GM21529 (cell line): Measurements from ENCODE around the gene GJB4.
"Not testable (repeated sequence)": the region's sequence is repeated elsewhere in the genome, so short reads cannot be mapped to it uniquely, and the experiment has no call there.

ENCODE experiments used
- ATAC-seq: cut with Tn5 transposase; IDR thresholded peaks from one replicate; pipeline ENCODE4 v1.9.1; 2021; ENCODE audit not compliant: unreplicated experiment

Gene GJB4

DNA sequence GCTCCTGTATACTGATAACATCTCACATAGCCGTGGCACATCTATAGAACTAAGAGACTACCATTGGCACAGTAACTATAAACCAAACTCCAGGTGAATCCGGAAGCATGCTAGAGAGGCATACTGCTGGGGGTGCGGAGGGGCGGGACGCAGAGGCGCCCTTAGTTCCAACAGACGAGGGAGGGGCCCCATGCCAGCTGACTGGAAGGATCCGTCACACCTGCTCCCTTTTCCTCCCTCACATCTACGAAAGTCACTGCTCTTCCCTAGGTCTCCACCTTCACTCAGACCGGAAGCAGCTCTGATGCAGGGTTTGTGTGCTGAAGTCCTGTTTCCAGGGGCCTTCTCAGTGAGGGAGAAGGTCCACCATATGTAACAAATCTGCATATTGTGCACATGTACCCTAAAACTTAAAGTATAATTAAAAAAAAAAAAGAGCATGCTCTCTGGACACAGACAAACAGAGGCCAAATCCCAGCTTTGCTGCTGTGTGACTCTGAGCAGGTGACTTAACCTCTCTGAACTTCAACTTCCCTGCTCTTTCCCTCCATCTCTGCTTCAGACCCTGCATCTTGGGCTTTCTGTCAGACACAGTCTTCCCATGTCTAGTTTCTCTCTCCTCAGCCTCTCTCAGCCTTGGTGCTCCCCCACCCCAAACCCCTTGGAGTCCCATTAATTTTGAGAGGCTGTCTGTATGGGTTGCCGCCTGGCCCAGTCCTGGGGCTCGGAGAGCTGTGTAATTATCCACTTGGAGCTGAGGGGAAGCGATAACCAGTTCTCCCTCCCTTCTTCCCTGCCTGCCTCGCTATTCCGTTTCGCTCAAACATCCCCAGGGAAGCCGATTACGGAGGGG, 12.5 kb upstream of the GJB4 start:
- no peak for ATAC-seq

GRCh38 chr1:34747638-34747941, 11.9 kb upstream of the GJB4 start:
- ATAC-seq, result no peak

- no peak for ATAC-seq
Observed at GRCh38 chr1:34749992-34750391, 9.5 kb upstream of the GJB4 start.

- no peak for ATAC-seq
Observed at GRCh38 chr1:34750610-34751009, 8.9 kb upstream of the GJB4 start.

- no peak for ATAC-seq
Observed at GRCh38 chr1:34753163-34753562, 6.4 kb upstream of the GJB4 start.

DNA sequence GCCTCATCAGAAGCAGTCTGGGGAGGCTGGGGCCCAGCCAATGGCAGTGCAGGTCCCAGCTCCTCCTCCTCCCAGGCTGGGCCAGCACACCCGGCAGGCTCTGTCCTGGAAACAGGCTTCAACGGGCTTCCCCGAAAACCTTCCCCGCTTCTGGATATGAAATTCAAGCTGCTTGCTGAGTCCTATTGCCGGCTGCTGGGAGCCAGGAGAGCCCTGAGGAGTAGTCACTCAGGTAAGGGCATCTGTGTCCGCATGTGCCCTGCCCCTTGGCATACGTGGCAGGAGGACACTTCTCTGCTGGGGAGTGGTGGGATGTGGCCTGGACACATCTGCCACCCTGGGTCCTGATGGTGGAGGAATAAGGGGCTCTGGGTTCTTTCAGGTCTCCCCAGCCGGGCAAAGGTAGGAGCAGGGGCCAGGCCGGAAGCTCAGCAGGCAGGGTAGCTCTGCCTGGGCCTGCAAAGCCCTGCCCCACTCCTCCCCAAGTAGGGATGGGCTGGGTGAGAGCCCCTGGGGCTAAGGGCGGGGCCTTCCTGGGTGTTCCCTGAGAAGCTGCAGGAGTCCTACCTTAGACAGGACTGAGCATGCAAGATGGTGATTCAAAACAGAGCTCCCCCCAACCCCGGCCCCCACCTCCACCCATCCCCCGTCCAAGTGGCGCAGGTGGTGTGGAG, 4.4 kb upstream of the GJB4 start, which contains the start of gene GJB5:
Gene GJB5, plus strand, starts transcription at position 84 of the 674 bp plus-strand sequence. CDS start 2,284 bp downstream, outside the sequence.
- ATAC-seq, result no peak

DNA sequence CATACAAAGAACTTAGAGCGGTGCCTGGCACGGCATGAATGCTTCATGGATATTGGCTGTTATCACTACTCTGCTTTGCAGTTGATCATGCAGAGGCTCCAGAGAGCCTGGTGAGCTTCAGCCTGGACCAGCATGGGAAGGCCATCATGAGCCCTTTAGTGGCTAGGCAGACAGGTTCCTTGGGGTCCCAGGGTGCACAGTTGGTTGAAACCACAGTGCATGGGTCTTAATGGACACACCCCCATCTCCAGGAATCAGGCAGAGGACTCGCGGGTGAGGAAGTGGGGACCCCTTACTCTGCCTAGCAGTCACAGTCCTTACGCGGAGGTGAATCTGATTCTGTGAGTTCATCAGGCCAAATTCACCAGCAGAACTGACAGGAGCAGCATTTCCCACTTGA, 3.6 kb upstream of the GJB4 start:
- ATAC-seq, result no peak

DNA sequence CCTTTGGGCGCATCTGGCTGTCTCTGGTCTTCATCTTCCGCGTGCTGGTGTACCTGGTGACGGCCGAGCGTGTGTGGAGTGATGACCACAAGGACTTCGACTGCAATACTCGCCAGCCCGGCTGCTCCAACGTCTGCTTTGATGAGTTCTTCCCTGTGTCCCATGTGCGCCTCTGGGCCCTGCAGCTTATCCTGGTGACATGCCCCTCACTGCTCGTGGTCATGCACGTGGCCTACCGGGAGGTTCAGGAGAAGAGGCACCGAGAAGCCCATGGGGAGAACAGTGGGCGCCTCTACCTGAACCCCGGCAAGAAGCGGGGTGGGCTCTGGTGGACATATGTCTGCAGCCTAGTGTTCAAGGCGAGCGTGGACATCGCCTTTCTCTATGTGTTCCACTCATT, 2.2 kb upstream of the GJB4 start:
- ATAC-seq, result no peak

DNA sequence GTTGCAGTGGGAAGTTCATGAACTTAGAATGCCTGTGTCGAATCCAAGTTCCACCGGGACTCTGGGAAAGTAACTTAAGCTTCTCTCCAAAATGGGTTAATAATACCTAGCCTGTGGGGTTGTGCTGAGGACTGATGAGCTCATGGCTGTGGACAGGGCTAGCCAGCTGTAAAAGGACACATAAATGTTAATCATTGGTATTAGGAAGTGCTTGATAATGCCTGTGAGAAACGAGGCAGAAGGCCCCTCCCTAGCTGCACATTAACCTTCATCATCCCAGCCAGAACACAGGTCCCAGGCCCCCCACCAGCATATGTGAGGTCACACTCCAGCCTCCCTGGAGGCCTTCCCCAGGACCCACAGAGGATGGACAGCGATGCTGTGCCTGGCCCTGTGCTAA, 789 bp upstream of the GJB4 start:
- no peak for ATAC-seq

DNA sequence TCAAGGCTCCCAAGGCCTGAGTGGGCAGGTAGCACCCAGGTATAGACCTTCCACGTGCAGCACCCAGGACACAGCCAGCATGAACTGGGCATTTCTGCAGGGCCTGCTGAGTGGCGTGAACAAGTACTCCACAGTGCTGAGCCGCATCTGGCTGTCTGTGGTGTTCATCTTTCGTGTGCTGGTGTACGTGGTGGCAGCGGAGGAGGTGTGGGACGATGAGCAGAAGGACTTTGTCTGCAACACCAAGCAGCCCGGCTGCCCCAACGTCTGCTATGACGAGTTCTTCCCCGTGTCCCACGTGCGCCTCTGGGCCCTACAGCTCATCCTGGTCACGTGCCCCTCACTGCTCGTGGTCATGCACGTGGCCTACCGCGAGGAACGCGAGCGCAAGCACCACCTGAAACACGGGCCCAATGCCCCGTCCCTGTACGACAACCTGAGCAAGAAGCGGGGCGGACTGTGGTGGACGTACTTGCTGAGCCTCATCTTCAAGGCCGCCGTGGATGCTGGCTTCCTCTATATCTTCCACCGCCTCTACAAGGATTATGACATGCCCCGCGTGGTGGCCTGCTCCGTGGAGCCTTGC, 1.7 kb downstream of the GJB4 start:
- ATAC-seq, result no peak

GRCh38 chr1:34761776-34762307, 2.3 kb downstream of the GJB4 start:
- no peak for ATAC-seq

GRCh38 chr1:34762474-34763141, 3.1 kb downstream of the GJB4 start:
- ATAC-seq, result no peak

- no peak for ATAC-seq
Observed at GRCh38 chr1:34763142-34763781, 3.7 kb downstream of the GJB4 start.

DNA sequence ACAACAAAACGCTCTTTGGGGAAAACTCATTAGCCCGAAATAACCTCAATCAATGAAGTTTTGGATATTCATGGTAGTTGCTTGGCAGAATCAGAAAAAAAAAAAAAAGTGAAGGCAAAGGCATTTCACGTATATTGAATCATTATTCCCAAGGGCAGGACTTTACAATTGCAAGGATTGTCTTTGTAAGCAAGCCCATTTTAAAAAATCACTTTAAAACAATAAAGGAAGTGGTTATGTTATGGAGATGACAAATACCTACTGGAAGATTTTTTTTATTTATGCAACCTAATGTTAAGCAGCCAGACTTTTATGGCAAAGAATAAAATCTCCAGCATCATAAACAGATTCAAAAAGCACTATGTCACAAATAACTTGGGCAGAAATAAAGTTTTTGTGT, 9.3 kb downstream of the GJB4 start:
- ATAC-seq, result no peak

- ATAC-seq, result no peak
Observed at GRCh38 chr1:34770891-34771504, 11.5 kb downstream of the GJB4 start.

GRCh38 chr1:34771573-34772371, 12.2 kb downstream of the GJB4 start:
- ATAC-seq, result no peak

DNA sequence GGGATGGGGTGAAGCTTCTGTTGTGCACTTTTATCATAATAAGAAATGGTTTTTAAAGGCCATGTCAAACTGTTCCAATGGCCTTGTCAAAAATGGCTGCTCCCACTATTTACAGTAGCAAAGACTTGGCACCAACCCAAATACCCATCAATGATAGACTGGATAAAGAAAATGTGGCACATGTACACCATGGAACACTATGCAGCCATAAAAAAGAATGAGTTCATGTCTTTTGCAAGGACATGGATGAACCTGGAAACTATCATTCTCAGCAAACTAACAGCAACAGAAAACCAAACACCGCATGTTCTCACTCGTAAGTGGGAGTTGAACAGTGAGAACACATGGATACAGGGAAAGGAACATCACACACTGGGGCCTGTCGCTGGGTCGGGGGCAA, 13.6 kb downstream of the GJB4 start:
- not testable (repeated sequence) for ATAC-seq

DNA sequence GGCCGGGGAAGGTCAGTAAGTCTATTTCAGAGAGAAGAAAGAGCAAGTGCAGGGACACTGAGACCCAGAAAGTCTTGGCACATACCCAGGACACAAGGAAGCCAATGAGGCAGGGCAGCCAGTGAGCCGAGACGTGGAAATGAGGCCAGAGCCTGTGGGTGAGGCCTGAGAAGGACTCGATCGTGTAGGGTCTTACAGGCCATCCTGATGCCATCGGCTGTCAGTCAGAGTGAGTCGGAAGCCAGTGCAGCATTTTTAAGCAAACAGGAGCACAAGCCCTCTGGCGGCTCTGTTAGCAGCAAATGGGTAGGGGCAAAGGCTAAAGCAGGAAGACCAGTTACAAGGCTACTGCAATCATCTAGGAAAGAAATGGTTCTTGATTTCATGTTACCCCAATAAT, 15.4 kb downstream of the GJB4 start:
- no peak for ATAC-seq

DNA sequence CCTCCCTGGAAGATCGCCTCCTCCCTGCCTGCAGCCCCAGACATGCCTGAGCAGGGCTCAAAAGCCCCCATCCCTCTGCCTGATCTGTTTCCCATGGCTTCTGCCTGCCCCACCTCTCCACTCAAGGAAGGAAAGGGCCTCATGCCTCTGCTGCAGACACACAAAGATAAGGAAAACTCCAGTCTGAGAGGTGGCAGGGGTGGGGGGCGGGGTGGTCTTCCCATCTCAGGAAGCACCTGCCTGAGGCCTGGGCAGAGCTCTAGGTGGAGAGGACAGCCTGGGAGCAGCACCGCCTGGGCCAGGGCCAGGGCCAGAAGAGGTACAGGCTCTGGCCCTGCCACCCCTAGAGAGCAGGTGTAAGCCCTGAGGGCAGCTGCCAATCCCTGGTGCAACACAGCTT, 17.4 kb downstream of the GJB4 start:
- no peak for ATAC-seq
